Esophagus muscularis mucosa (tissue), 4 donors: Measurements from ENCODE around the gene THOC6. TPM values are rescaled to one million over a fixed set of nuclear protein-coding genes. Genes with fewer than 3 reads are reported as not detected.
A peak's percentile ranks its signal among the peaks of the same experiment; 100 is the strongest.

Experiments used
- DNase-seq: peaks from one replicate; pipeline ENCODE4 v3.0.0-alpha.2; 2017; ENCODE audit errors: extremely low spot score
- H3K27ac ChIP-seq, 4 donors: fragments of 200-600 bp; sonication (generic); replicated peaks in 1 of 4; 1 replicate in 3 of 4; 2 replicates in 1 of 4; pipeline ENCODE4 v1.5.1; 2016 to 2019; ENCODE audit warnings: mild to moderate bottlenecking in 1 of 4
- H3K27me3 ChIP-seq, 4 donors: fragments of 200-600 bp; sonication (generic); one replicate each; pipeline versions ENCODE4 v1.5.1 to v1.6.0; 2016 to 2019
- H3K36me3 ChIP-seq, 4 donors: fragments of 200-600 bp; sonication (generic); one replicate each; pipeline ENCODE4 v1.5.1; 2016 to 2019
- H3K4me1 ChIP-seq, 4 donors: fragments of 200-600 bp; sonication (generic); one replicate each; pipeline ENCODE4 v1.5.1; 2016 to 2019
- H3K4me3 ChIP-seq, 4 donors: fragments of 200-600 bp; sonication (generic); 1 replicate in 2 of 4; 2 replicates in 2 of 4; pipeline ENCODE4 v1.5.1; 2016 to 2019; ENCODE audit warnings: mild to moderate bottlenecking in 4 of 4, moderate library complexity in 1 of 4
- H3K9me3 ChIP-seq, 4 donors: fragments of 200-600 bp; sonication (generic); 1 replicate in 3 of 4; 2 replicates in 1 of 4; pipeline ENCODE4 v1.5.1; 2016 to 2019
- EP300 ChIP-seq: sonication (generic); formaldehyde crosslinking; IDR thresholded peaks from one replicate; pipeline ENCODE4 v1.6.1; 2017; ENCODE audit warnings: antibody characterized with exemption
- POLR2A ChIP-seq: fragments of 450-650 bp; IDR thresholded peaks from one replicate; pipeline ENCODE4 v1.6.1; 2017; ENCODE audit warnings: antibody characterized with exemption, moderate library complexity, mild to moderate bottlenecking, low read depth
- POLR2AphosphoS5 ChIP-seq, 2 donors: sonication (generic); formaldehyde crosslinking; IDR thresholded peaks; one replicate each; pipeline ENCODE4 v1.6.1; 2017; ENCODE audit warnings: antibody characterized with exemption in 2 of 2
- WGBS: methylation state at CpG from one replicate; pipeline ENCODE4 v1.1.5; 2018; 5-methylcytosine and 5-hydroxymethylcytosine counted together
- intact Hi-C: fragments of 100-400 bp; cut with DNase I; formaldehyde crosslinking; loops from one replicate; pipeline ENCODE4 v1.15.1; 2023
- total RNA-seq, 4 donors: library from RNA; depleted of rRNA; stranded (reverse); fragments of >200 nt; gene quantifications; one replicate each; pipeline versions ENCODE4 v1.1.0 to v1.2.1, GENCODE V29; 2016
- TF ChIP-seq, protein P1 (sequence below), 3 experiments: fragments of 200-600 bp in 2 of 3; fragments of 450-650 bp in 1 of 3; sonication (generic) in 2 of 3; IDR thresholded peaks; one replicate each; pipeline ENCODE4 v1.5.1; 2017 to 2019; ENCODE audit warnings: antibody characterized with exemption in 3 of 3, mild to moderate bottlenecking in 2 of 3, moderate library complexity in 1 of 3

THOC6 gene
- total RNA-seq, 4 donors from 2014 or later, result 14.1 to 27.9 (median 23.0) TPM

DNA sequence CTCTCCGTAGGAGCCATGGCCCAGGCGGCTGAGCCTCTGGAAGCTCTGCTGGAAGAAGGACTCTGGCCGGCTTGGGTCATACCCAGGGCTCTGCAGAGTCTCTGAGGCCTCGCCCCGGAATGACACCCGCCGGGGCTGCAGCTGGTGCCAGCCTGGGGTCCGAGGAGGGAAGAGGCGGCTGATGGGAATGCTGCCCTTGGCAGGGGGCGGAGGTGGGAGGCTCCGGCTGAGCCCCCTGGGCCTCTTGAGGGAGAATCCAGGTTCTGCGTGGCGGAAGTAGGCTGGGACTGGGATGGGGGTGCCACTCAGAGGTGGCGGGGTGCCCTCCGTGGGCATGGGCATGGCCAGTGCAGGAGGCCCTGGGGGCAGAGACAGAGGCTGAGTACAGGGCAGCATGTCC lies 47.2 kb upstream of the THOC6 start:
- no peaks in the 10 kb centered on the region for H3K36me3 ChIP-seq
- intact Hi-C loops, result no loop called here
- H3K27me3 ChIP-seq, result peaks cover 0 to 54% (median 4%) of the 10 kb centered on the region in 4 donors
- DNase-seq, result no peak
- H3K4me1 ChIP-seq, result peaks cover 14 to 21% (median 18%) of the 10 kb centered on the region in 4 donors
- H3K9me3 ChIP-seq, result no peaks in the 10 kb centered on the region
- WGBS, result 94% methylated on average over 9 of the region's 15 CpGs
- H3K27ac ChIP-seq, result no peak overlapping the region
- H3K4me3 ChIP-seq, result no peak overlapping the region
- TF ChIP-seq POLR2AphosphoS5 (IDR thresholded peaks at IDR 0.05) (no peak), POLR2A (no peak), EP300 (no peak)
- TF ChIP-seq, protein P1, sequence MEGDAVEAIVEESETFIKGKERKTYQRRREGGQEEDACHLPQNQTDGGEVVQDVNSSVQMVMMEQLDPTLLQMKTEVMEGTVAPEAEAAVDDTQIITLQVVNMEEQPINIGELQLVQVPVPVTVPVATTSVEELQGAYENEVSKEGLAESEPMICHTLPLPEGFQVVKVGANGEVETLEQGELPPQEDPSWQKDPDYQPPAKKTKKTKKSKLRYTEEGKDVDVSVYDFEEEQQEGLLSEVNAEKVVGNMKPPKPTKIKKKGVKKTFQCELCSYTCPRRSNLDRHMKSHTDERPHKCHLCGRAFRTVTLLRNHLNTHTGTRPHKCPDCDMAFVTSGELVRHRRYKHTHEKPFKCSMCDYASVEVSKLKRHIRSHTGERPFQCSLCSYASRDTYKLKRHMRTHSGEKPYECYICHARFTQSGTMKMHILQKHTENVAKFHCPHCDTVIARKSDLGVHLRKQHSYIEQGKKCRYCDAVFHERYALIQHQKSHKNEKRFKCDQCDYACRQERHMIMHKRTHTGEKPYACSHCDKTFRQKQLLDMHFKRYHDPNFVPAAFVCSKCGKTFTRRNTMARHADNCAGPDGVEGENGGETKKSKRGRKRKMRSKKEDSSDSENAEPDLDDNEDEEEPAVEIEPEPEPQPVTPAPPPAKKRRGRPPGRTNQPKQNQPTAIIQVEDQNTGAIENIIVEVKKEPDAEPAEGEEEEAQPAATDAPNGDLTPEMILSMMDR (IDR thresholded peaks at IDR 0.05), result no peak

DNA sequence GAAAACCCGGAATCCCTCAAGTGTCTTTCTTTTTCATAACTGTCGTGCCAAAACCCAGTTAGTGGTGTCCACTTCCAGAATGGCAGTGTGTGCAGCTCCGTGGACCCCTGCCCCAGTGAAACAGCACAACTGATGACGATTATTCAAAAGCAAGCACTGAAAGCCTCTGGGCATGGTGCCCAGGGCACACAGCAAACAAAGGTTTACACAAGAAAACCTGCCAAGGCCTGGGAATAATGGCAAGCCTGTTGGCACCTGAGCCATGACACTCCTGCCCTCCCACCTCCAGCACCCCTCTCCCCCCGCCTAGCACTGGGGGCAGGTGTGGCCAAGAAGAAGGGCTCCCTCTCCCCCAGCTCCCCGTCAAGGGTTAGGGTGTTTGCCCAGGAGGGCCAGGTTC lies 46.4 kb upstream of the THOC6 start:
- no peak overlapping the region for H3K27ac ChIP-seq
- no peaks in the 10 kb centered on the region for H3K9me3 ChIP-seq
- H3K4me1 ChIP-seq, result peaks cover 14 to 22% (median 18%) of the 10 kb centered on the region in 4 donors
- H3K4me3 ChIP-seq, result no peak overlapping the region
- H3K27me3 ChIP-seq, result peaks cover 0 to 54% (median 4%) of the 10 kb centered on the region in 4 donors
- H3K36me3 ChIP-seq, result no peaks in the 10 kb centered on the region
- WGBS, result 88% methylated on average over 6 of the region's 6 CpGs
- DNase-seq, result no peak
- TF ChIP-seq POLR2A, result no peak
- TF ChIP-seq EP300, result no peak
- TF ChIP-seq POLR2AphosphoS5 (IDR thresholded peaks at IDR 0.05), result no peak
- TF ChIP-seq, protein P1 (IDR thresholded peaks at IDR 0.05), result no peak
- intact Hi-C loops, result no loop called here

DNA sequence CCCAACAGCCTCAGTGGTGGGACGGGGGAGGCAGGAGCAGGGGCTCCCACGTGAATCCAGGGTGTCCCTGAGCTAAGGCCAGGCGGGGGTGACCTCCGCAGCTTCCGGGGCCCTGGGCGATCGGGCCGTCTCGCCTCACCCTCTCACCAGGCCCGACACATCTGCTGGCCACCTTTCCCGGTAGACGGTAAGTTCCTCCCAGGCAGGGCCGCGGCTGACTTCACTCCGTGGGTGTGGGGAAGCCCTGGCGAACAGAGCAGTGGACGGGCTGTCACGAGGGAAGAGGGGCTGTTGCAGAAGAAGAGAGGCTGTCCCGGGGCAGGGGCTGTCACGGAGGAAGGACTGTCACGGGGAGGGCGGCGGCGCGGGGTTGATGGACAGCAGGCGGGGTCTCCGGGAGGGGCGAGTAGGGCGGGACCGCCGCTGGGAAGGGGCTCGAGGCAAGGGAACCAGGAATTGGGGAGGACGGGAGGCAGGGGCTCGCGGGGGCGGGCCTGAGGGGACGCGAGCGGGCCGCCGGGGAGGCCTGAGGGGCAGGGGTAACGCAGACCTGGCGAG lies 44.1 kb upstream of the THOC6 start:
- WGBS, result 1% methylated on average over 24 of the region's 43 CpGs
- no peak overlapping the region for H3K27ac ChIP-seq
- H3K4me3 ChIP-seq, result peak overlapping the region; percentile 66 to 84 (median 72)
- no peaks in the 10 kb centered on the region for H3K36me3 ChIP-seq
- DNase-seq, result no peak
- no peak for TF ChIP-seq POLR2A
- TF ChIP-seq EP300, result no peak
- TF ChIP-seq, protein P1 (IDR thresholded peaks at IDR 0.05), result no peak
- no peak for TF ChIP-seq POLR2AphosphoS5 (IDR thresholded peaks at IDR 0.05)
- H3K4me1 ChIP-seq, result peaks cover 19 to 34% (median 29%) of the 10 kb centered on the region in 4 donors
- H3K27me3 ChIP-seq, result peaks cover 0 to 43% (median 4%) of the 10 kb centered on the region in 4 donors
- intact Hi-C loops, result no loop called here
- H3K9me3 ChIP-seq, result no peaks in the 10 kb centered on the region

DNA sequence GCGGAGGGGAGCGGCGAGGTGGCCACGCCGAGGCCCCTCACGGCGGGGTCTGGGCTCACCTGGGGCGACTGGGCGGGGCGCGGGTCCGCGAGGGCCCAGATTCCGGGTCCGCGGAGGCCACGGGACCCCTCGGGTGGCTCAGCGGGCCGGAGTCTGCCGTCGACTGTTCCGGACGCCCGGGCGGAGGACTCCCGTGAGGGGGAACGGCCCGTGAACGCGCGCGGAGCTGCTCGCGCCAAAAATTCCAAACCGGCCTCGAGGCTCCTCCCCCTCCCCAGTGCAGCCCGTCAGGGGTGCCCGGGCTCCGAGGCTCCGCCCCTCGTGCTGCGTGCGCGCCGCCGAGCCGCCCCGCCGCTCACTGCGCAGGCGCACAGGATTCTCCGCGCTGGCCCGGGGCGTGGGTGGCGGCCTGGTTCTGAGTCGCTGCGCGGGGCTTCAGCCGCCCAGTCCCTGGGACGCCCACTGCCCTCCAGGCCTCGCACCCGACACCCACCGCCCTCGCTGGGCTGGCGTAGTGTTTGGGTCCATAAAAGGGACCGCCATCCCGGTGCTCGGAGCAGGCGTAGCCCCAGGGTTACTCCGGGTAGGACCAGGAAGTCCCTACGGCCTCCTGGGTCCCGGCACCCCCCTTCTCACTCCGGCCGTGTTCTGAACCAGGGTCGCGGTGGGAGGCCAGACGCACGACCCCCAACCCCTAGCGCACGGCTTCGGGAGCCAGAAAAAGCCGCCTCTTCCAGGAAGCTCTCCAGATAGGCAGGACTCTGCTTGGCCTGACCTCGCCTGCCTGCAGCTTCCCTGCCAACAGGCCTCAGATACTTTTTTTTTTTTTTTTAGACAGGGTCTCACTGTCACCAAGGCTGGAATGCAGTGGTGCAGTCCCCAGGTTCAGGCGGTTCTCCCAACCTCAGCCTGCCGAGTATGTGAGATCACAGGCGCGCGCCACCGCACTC lies 43.3 kb upstream of the THOC6 start, which contains the start of gene PKMYT1:
PKMYT1 (minus strand) TSS at position 220 of the 950 bp plus-strand sequence. CDS start 789 bp downstream, outside the sequence.
- Histone ChIP-seq H3K9me3 (no peaks in the 10 kb centered on the region), H3K36me3 (no peaks in the 10 kb centered on the region), H3K4me1 (peaks cover 23 to 39% (median 29%) of the 10 kb centered on the region in 4 donors), H3K27ac (peak within 1 kb of the TSS; percentile 80 to 89 (median 86)), H3K27me3 (peaks cover 0 to 41% (median 4%) of the 10 kb centered on the region in 4 donors), H3K4me3 (peak within 1 kb of the TSS; percentile 66 to 84 (median 72))
- TF ChIP-seq POLR2AphosphoS5 (IDR thresholded peaks at IDR 0.05) (peak; percentile 96 to 99), EP300 (no peak), POLR2A (peak; percentile 94)
- TF ChIP-seq, protein P1 (IDR thresholded peaks at IDR 0.05), result peak in 1 of 3 experiments; percentile 42
- intact Hi-C loops, result no loop called here
- peak; percentile 94 for DNase-seq
- WGBS, result 29% methylated on average over 18 of the region's 91 CpGs
